GM19467 (cell line): ENCODE data around the gene ARHGEF39.
"Not testable (repeated sequence)": the region's sequence is repeated elsewhere in the genome, so short reads cannot be mapped to it uniquely, and the experiment has no call there.

Experiments
- ATAC-seq: cut with Tn5 transposase; IDR thresholded peaks from one replicate; pipeline ENCODE4 v1.9.1; 2021; ENCODE audit warnings: mild to moderate bottlenecking, moderate library complexity; ENCODE audit not compliant: unreplicated experiment

The ARHGEF39 gene

GRCh38 chr9:35628389-35628991 is 36.5 kb downstream of the ARHGEF39 start:
- ATAC-seq = no peak

- no peak for ATAC-seq
These were observed 37.4 kb downstream of the ARHGEF39 start for GRCh38 chr9:35627575-35627974.

GRCh38 chr9:35619800-35620158 is 45.2 kb downstream of the ARHGEF39 start:
- peak; percentile 38 for ATAC-seq

GRCh38 chr9:35618854-35619799 is 45.9 kb downstream of the ARHGEF39 start:
- peak; percentile 42 for ATAC-seq

- no peak for ATAC-seq
These were observed 46.7 kb downstream of the ARHGEF39 start, which contains the start of gene CD72 for GRCh38 chr9:35618325-35618727. Gene CD72 (minus strand): TSS chr9:35618413. CDS start chr9:35618303, 110 bp downstream.

GRCh38 chr9:35617548-35617947 is 47.4 kb downstream of the ARHGEF39 start:
- ATAC-seq = no peak

GRCh38 chr9:35616681-35617459 is 48.1 kb downstream of the ARHGEF39 start:
- peak; percentile 38 for ATAC-seq

GRCh38 chr9:35615981-35616680 is 48.9 kb downstream of the ARHGEF39 start:
- no peak for ATAC-seq

GRCh38 chr9:35612843-35613242 is 52.2 kb downstream of the ARHGEF39 start:
- ATAC-seq = no peak

GRCh38 chr9:35612066-35612465 is 52.9 kb downstream of the ARHGEF39 start:
- not testable (repeated sequence) for ATAC-seq

- no peak for ATAC-seq
These were observed 53.7 kb downstream of the ARHGEF39 start for GRCh38 chr9:35611230-35611797.

- no peak for ATAC-seq
These were observed 55.2 kb downstream of the ARHGEF39 start for GRCh38 chr9:35609820-35610163.
